Measurements from ENCODE around the gene CTIF.

Gene CTIF

GRCh38 chr18:48600456-48601090 lies 61.7 kb downstream of the CTIF start:
- Histone ChIP-seq H3K27me3 (ENCODE audit: insufficient read depth, poor library complexity, severe bottlenecking) (no peaks in the 10 kb centered on the region), H3K4me3 (ENCODE audit: severe bottlenecking) (no peak overlapping the region), H3K9me3 (ENCODE audit: severe bottlenecking) (no peaks in the 10 kb centered on the region), H3K27ac (ENCODE audit: poor library complexity, severe bottlenecking) (no peak overlapping the region), H3K4me1 (ENCODE audit: insufficient read depth, poor library complexity, severe bottlenecking) (peaks cover 5% of the 10 kb centered on the region), H3K36me3 (ENCODE audit: low read depth) (peaks cover 2% of the 10 kb centered on the region; the same call in 1 of the 2 replicates)
- no peak for TF ChIP-seq CTCF (IDR thresholded peaks at IDR 0.05; ENCODE audit: poor library complexity, severe bottlenecking)
- DNase-seq (ENCODE audit: low spot score) (no peak), ATAC-seq (ENCODE audit: low read depth) (no peak)

DNA sequence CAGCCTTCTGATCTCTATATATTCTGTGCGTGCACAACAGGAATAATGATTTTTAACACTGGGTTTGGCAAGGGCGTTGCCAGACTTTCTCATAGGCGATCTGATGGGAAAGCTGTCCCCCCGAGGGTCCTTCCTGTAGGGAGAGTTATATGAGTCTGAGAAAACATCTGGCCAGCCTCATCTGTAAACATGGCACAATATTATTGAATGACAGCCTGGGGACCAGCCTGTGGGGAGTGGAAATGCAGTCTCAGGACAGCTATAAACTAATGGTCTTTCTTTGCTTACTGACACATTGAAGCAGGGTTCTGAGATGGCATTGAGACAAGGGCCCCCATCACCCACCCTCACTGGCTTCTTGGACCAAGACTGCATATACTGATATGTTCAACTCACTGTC lies 62.5 kb downstream of the CTIF start:
- H3K27ac ChIP-seq (ENCODE audit: poor library complexity, severe bottlenecking), result no peak overlapping the region
- DNase-seq (ENCODE audit: low spot score), result no peak

DNA sequence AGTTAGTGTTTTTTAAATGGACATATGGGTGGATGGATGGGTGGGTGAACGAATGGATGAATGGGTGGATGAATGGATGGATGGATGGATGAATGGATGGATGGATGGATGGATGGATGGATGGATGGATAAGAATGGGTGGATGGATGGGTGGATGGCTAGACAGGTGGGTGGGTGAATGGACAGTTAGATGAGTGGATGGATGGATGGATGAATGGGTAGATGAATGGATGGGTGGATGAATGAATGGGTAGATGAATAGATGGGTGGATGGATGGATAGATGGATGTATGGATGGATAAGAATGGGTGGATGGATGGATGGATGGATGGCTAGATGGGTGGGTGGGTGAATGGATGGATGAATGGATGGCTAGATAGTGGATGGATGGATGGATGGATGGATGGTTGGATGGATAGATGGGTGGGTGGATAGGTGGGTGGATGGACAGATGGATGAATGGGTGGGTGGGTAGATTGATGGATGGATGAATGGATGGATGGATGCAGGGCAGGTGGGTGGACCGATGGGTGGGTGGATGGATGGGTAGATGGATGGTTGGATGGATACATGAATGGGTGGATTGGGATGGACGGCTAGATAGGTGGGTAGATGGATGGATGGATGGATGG lies 64.0 kb downstream of the CTIF start:
- Histone ChIP-seq H3K27ac (ENCODE audit: poor library complexity, severe bottlenecking) (no peak overlapping the region), H3K27me3 (ENCODE audit: insufficient read depth, poor library complexity, severe bottlenecking) (no peaks in the 10 kb centered on the region), H3K4me3 (ENCODE audit: severe bottlenecking) (no peak overlapping the region), H3K4me1 (ENCODE audit: insufficient read depth, poor library complexity, severe bottlenecking) (no peaks in the 10 kb centered on the region), H3K36me3 (ENCODE audit: low read depth) (no peaks in the 10 kb centered on the region), H3K9me3 (ENCODE audit: severe bottlenecking) (no peaks in the 10 kb centered on the region)
- ATAC-seq (ENCODE audit: low read depth) (no peak), DNase-seq (ENCODE audit: low spot score) (no peak)
- no peak for TF ChIP-seq CTCF (IDR thresholded peaks at IDR 0.05; ENCODE audit: poor library complexity, severe bottlenecking)

More for the DNA sequence above, 62.5 kb downstream of the CTIF start:
- no peak for ATAC-seq (ENCODE audit: low read depth)
- H3K4me1 ChIP-seq (ENCODE audit: insufficient read depth, poor library complexity, severe bottlenecking), result peaks cover 5% of the 10 kb centered on the region
- H3K36me3 ChIP-seq (ENCODE audit: low read depth), result no peaks in the 10 kb centered on the region
- no peak for TF ChIP-seq CTCF (IDR thresholded peaks at IDR 0.05; ENCODE audit: poor library complexity, severe bottlenecking)
- H3K4me3 ChIP-seq (ENCODE audit: severe bottlenecking), result no peak overlapping the region
- H3K9me3 ChIP-seq (ENCODE audit: severe bottlenecking), result no peaks in the 10 kb centered on the region
- no peaks in the 10 kb centered on the region for H3K27me3 ChIP-seq (ENCODE audit: insufficient read depth, poor library complexity, severe bottlenecking)

- no peaks in the 10 kb centered on the region for H3K9me3 ChIP-seq (ENCODE audit: severe bottlenecking)
- peak; percentile 58; the same call in 2 of the 3 replicates for ATAC-seq (ENCODE audit: low read depth)
- H3K27ac ChIP-seq (ENCODE audit: poor library complexity, severe bottlenecking), result no peak overlapping the region
- no peak overlapping the region for H3K4me3 ChIP-seq (ENCODE audit: severe bottlenecking)
- DNase-seq (ENCODE audit: low spot score), result no peak
- TF ChIP-seq CTCF (IDR thresholded peaks at IDR 0.05; ENCODE audit: poor library complexity, severe bottlenecking), result peak; percentile 27
- no peaks in the 10 kb centered on the region for H3K4me1 ChIP-seq (ENCODE audit: insufficient read depth, poor library complexity, severe bottlenecking)
- H3K27me3 ChIP-seq (ENCODE audit: insufficient read depth, poor library complexity, severe bottlenecking), result no peaks in the 10 kb centered on the region
- no peaks in the 10 kb centered on the region for H3K36me3 ChIP-seq (ENCODE audit: low read depth)
Measured at GRCh38 chr18:48605408-48605845, 66.6 kb downstream of the CTIF start.
